Activated CD4-positive, alpha-beta T cell treated with anti-CD3 and anti-CD28 coated beads, Interleukin-2, amount 10 ng/mL, durations not matched to agents 7 days and 5 days (primary cell): ENCODE results near the gene SBNO2. TPM values are rescaled to one million over a fixed set of nuclear protein-coding genes. Genes with fewer than 3 reads are reported as not detected.

Experiments used
- total RNA-seq, 2 experiments: library from RNA; stranded (reverse); gene quantifications; one replicate each; pipeline ENCODE4 v1.2.3, GENCODE V29; 2021

The SBNO2 gene
- total RNA-seq, 2 experiments from 2014 or later = 84.7 to 91.7 TPM

Other genes with a start within 250 kb of the SBNO2 start
- gene ARID3A, start 248.2 kb downstream of the SBNO2 start, total RNA-seq = 10 to 100 TPM; 25.8 to 28.4 TPM
- gene WDR18, start 189.9 kb downstream of the SBNO2 start, total RNA-seq = 10 to 100 TPM; 39.2 to 49.2 TPM
- gene GRIN3B, start 173.8 kb downstream of the SBNO2 start, total RNA-seq = not detected
- 100 to 1,000 TPM; 183 to 195 TPM for gene TMEM259, start 153.1 kb downstream of the SBNO2 start, total RNA-seq
- gene RNU6-2, start 152.7 kb downstream of the SBNO2 start, total RNA-seq = not detected
- gene CNN2, start 147.7 kb downstream of the SBNO2 start, total RNA-seq = 100 to 1,000 TPM; 558 to 580 TPM
- gene ABCA7, start 134.2 kb downstream of the SBNO2 start, total RNA-seq = 10 to 100 TPM; 75.9 to 87.5 TPM
- gene ARHGAP45, start 107.1 kb downstream of the SBNO2 start, total RNA-seq = 100 to 1,000 TPM; 487 to 570 TPM
- 100 to 1,000 TPM; 120 to 133 TPM for gene POLR2E, start 78.9 kb downstream of the SBNO2 start, total RNA-seq
- 100 to 1,000 TPM; 106 to 114 TPM for gene GPX4, start 70.3 kb downstream of the SBNO2 start, total RNA-seq
- gene STK11, start 31.5 kb upstream of the SBNO2 start, total RNA-seq = 10 to 100 TPM; 71.7 to 82.0 TPM
- gene CBARP, start 63.7 kb upstream of the SBNO2 start, total RNA-seq = not detected
- 100 to 1,000 TPM; 151 to 166 TPM for gene ATP5F1D, start 67.5 kb upstream of the SBNO2 start, total RNA-seq
- 10 to 100 TPM; 58.0 to 65.7 TPM for gene MIDN, start 74.3 kb upstream of the SBNO2 start, total RNA-seq
- gene CIRBP, start 95.1 kb upstream of the SBNO2 start, total RNA-seq = 100 to 1,000 TPM; 169 to 224 TPM
- gene FAM174C, start 101.3 kb upstream of the SBNO2 start, total RNA-seq = 10 to 100 TPM; 47.8 to 51.5 TPM
- not detected for gene EFNA2, start 111.6 kb upstream of the SBNO2 start, total RNA-seq
- 100 to 1,000 TPM in 1 of 2 experiments, 10 to 100 TPM in 1; 99.3 to 103 TPM for gene NDUFS7, start 209.6 kb upstream of the SBNO2 start, total RNA-seq
- gene GAMT, start 227.3 kb upstream of the SBNO2 start, total RNA-seq = 10 to 100 TPM; 23.0 to 25.9 TPM
- 100 to 1,000 TPM; 235 to 241 TPM for gene DAZAP1, start 233.3 kb upstream of the SBNO2 start, total RNA-seq